GM23338 (cell line): ENCODE measurements around the gene TET2. TPM values are rescaled to one million over a fixed set of nuclear protein-coding genes. Genes with fewer than 3 reads are reported as not detected.

Experiments
- ATAC-seq: fragments of 200-7000 bp; cut with Tn5 transposase; 3 replicates; pipeline ENCODE4 v1.9.1; 2020
- DNase-seq: peaks from one replicate; pipeline ENCODE4 v3.0.0-alpha.2; 2015; ENCODE audit warnings: low spot score
- H2AFZ ChIP-seq: fragments of 200-600 bp; sonication (generic); 2 replicates; pipeline ENCODE4 v1.8.0; 2016; ENCODE audit warnings: antibody characterized with exemption, mild to moderate bottlenecking, moderate library complexity
- H3F3A ChIP-seq: fragments of 200-600 bp; sonication (generic); replicated peaks from 2 replicates; pipeline ENCODE4 v1.8.0; 2017; ENCODE audit warnings: antibody characterized with exemption, mixed run types, low read depth
- H3K27ac ChIP-seq: fragments of 200-600 bp; sonication (generic); 2 replicates; pipeline ENCODE4 v1.6.1; 2016; ENCODE audit warnings: low read depth
- H3K27me3 ChIP-seq: fragments of 200-600 bp; sonication (generic); 2 replicates; pipeline ENCODE4 v1.8.0; 2016; ENCODE audit warnings: mild to moderate bottlenecking, mixed run types, moderate library complexity; ENCODE audit not compliant: insufficient read depth
- H3K36me3 ChIP-seq: fragments of 200-600 bp; sonication (generic); 2 replicates; pipeline ENCODE4 v1.8.0; 2016; ENCODE audit warnings: mild to moderate bottlenecking; ENCODE audit not compliant: insufficient read depth
- H3K4me1 ChIP-seq: fragments of 200-600 bp; sonication (generic); 2 replicates; pipeline ENCODE4 v1.8.0; 2016; ENCODE audit warnings: mild to moderate bottlenecking, moderate library complexity; ENCODE audit not compliant: insufficient read depth
- H3K4me2 ChIP-seq: fragments of 200-600 bp; sonication (generic); 2 replicates; pipeline ENCODE4 v1.7.1; 2017; ENCODE audit warnings: mixed run types
- H3K4me3 ChIP-seq: fragments of 200-600 bp; sonication (generic); 2 replicates; pipeline ENCODE4 v1.6.1; 2016; ENCODE audit warnings: mixed run types
- H3K79me2 ChIP-seq: fragments of 200-600 bp; sonication (generic); replicated peaks from 2 replicates; pipeline ENCODE4 v1.8.0; 2017; ENCODE audit warnings: mild to moderate bottlenecking; ENCODE audit not compliant: insufficient read depth
- H3K9me2 ChIP-seq: fragments of 200-600 bp; sonication (generic); 2 replicates; pipeline ENCODE4 v1.8.0; 2017; ENCODE audit not compliant: insufficient read depth
- H4K20me1 ChIP-seq: fragments of 200-600 bp; sonication (generic); replicated peaks from 2 replicates; pipeline ENCODE4 v1.8.0; 2017; ENCODE audit warnings: mild to moderate bottlenecking; ENCODE audit not compliant: insufficient read depth
- H3K27ac Mint-ChIP-seq: 2 replicates; pipeline ENCODE4 v1.8.0; 2020; ENCODE audit warnings: inconsistent platforms, mild to moderate bottlenecking, moderate library complexity, mixed read lengths
- H3K27me3 Mint-ChIP-seq: 3 replicates; pipeline ENCODE4 v1.8.0; 2022; ENCODE audit warnings: low read depth, mild to moderate bottlenecking, moderate library complexity, mixed read lengths, inconsistent platforms; ENCODE audit not compliant: insufficient read depth, poor library complexity
- H3K36me3 Mint-ChIP-seq: 3 replicates; pipeline ENCODE4 v1.8.0; 2021; ENCODE audit warnings: low read depth, mild to moderate bottlenecking, inconsistent platforms, moderate library complexity, mixed read lengths
- H3K4me1 Mint-ChIP-seq: 3 replicates; pipeline ENCODE4 v1.8.0; 2020; ENCODE audit warnings: mild to moderate bottlenecking, inconsistent platforms, mixed read lengths
- H3K4me3 Mint-ChIP-seq: 3 replicates; pipeline ENCODE4 v1.8.0; 2021; ENCODE audit warnings: moderate library complexity, mild to moderate bottlenecking, inconsistent platforms, mixed read lengths
- H3K9me3 Mint-ChIP-seq: 3 replicates; pipeline ENCODE4 v1.8.0; 2020; ENCODE audit warnings: moderate library complexity, mild to moderate bottlenecking, inconsistent platforms, mixed read lengths
- CREB1 ChIP-seq: fragments of 250-450 bp; sonication (Bioruptor Pico); IDR thresholded peaks from 2 replicates; pipeline ENCODE4 v1.5.0; 2020; ENCODE audit warnings: low read depth, mild to moderate bottlenecking, moderate library complexity
- CTCF ChIP-seq, 2 experiments: fragments of 200-600 bp in 1 of 2; sonication (generic) in 1 of 2; conservative IDR thresholded peaks; 2 replicates each; pipeline versions ENCODE4 v1.5.1 to v1.6.1; 2016 to 2017; ENCODE audit warnings: antibody characterized with exemption in 2 of 2, low read depth in 2 of 2, mild to moderate bottlenecking in 2 of 2, moderate library complexity in 1 of 2
- ETS1 ChIP-seq: IDR thresholded peaks from 2 replicates; pipeline ENCODE4 v1.6.1; 2016; ENCODE audit warnings: antibody characterized with exemption
- EZH2 ChIP-seq: fragments of 200-600 bp; sonication (generic); IDR thresholded peaks from one replicate; pipeline ENCODE4 v1.8.0; 2017; ENCODE audit warnings: antibody characterized with exemption, mild to moderate bottlenecking, low read depth; ENCODE audit not compliant: unreplicated experiment
- EZH2phosphoT487 ChIP-seq: fragments of 200-600 bp; sonication (generic); IDR thresholded peaks from one replicate; pipeline ENCODE4 v1.8.1; 2018; ENCODE audit warnings: antibody characterized with exemption; ENCODE audit not compliant: unreplicated experiment
- JUNB ChIP-seq: IDR thresholded peaks from one replicate; pipeline ENCODE4 v1.6.1; 2016; ENCODE audit warnings: antibody characterized with exemption; ENCODE audit not compliant: unreplicated experiment
- NANOG ChIP-seq: IDR thresholded peaks from 2 replicates; pipeline ENCODE4 v1.6.1; 2016; ENCODE audit warnings: antibody characterized with exemption, borderline replicate concordance
- POLR2AphosphoS5 ChIP-seq: IDR thresholded peaks from 2 replicates; pipeline ENCODE4 v1.6.1; 2016; ENCODE audit warnings: antibody characterized with exemption, low read depth
- REST ChIP-seq: IDR thresholded peaks from one replicate; pipeline ENCODE4 v1.6.1; 2018; ENCODE audit warnings: antibody characterized with exemption; ENCODE audit not compliant: unreplicated experiment
- STAT1 ChIP-seq: IDR thresholded peaks from one replicate; pipeline ENCODE4 v1.6.1; 2016; ENCODE audit warnings: antibody characterized with exemption; ENCODE audit not compliant: unreplicated experiment
- ZNF114 ChIP-seq: fragments of 250-450 bp; sonication (Bioruptor Pico); IDR thresholded peaks from 2 replicates; pipeline ENCODE4 v1.5.0; 2020; ENCODE audit warnings: mild to moderate bottlenecking, moderate library complexity
- ZNF331 ChIP-seq: fragments of 250-450 bp; sonication (Bioruptor Pico); IDR thresholded peaks from 2 replicates; pipeline ENCODE4 v1.5.0; 2020; ENCODE audit warnings: low read depth, mild to moderate bottlenecking, moderate library complexity
- ZNF462 ChIP-seq: fragments of 250-450 bp; sonication (Bioruptor Pico); IDR thresholded peaks from 2 replicates; pipeline ENCODE4 v1.5.0; 2020; ENCODE audit warnings: mild to moderate bottlenecking, moderate library complexity
- polyA plus RNA-seq: library from polyadenylated mRNA; unstranded; fragments of >200 nt; fragmentation: Nextera tagmentation; extraction: Ambion mirVana; gene quantifications from 2 replicates; pipeline ENCODE4 v1.2.1, GENCODE V29; 2016
- total RNA-seq: library from RNA; depleted of rRNA; stranded (reverse); fragments of >200 nt; shearing (Covaris generic); gene quantifications from 2 replicates; pipeline ENCODE4 v1.2.3, GENCODE V29; 2014

Gene TET2
- total and polyA plus RNA-seq, 2 experiments from 2014 or later = 1.2 to 2.2 TPM

GRCh38 chr4:105135785-105136184 is 10.9 kb upstream of the TET2 start:
- H3K79me2 ChIP-seq = no peaks in the 10 kb centered on the region

More at GRCh38 chr4:105135785-105136184, 10.9 kb upstream of the TET2 start:
- DNase-seq = peak; percentile 25
- no peaks in the 10 kb centered on the region for H3K4me1 ChIP-seq
- H2AFZ ChIP-seq = no peak overlapping the region
- H3K36me3 Mint-ChIP-seq = no peaks in the 10 kb centered on the region
- TF ChIP-seq EZH2 (no peak), ZNF331 (CRISPR knock-in tag) (no peak), ZNF462 (no peak), JUNB (no peak), ZNF114 (no peak), EZH2phosphoT487 (no peak), STAT1 (no peak), CREB1 (no peak), REST (no peak), ETS1 (no peak), POLR2AphosphoS5 (no peak), NANOG (no peak), CTCF (conservative IDR thresholded peaks at IDR 0.05; ENCODE audit: low read depth in 2 of 2) (no peak)
- H3K9me3 Mint-ChIP-seq = no peaks in the 10 kb centered on the region
- H3K4me3 ChIP-seq = no peak overlapping the region
- H3K27ac ChIP-seq = no peak overlapping the region
- H3K4me2 ChIP-seq = no peak overlapping the region
- H3K4me3 Mint-ChIP-seq = no peak overlapping the region
- H3F3A ChIP-seq = no peaks in the 10 kb centered on the region
- H3K27ac Mint-ChIP-seq = no peak overlapping the region
- no peaks in the 10 kb centered on the region for H3K36me3 ChIP-seq
- no peak for ATAC-seq
- H3K27me3 ChIP-seq = peaks cover 9% of the 10 kb centered on the region; the same call in 1 of the 2 replicates
- H3K27me3 Mint-ChIP-seq = no peaks in the 10 kb centered on the region
- no peaks in the 10 kb centered on the region for H4K20me1 ChIP-seq
- no peaks in the 10 kb centered on the region for H3K4me1 Mint-ChIP-seq
- no peaks in the 10 kb centered on the region for H3K9me2 ChIP-seq
